ENCODE data around the gene COX8A.

Gene COX8A

GRCh38 chr11:64003807-64004589 is 29.6 kb downstream of the COX8A start:
- no peak for DNase-seq (ENCODE audit: low spot score)

- DNase-seq (ENCODE audit: low spot score) = no peak
Measured at GRCh38 chr11:64004590-64004984, 30.2 kb downstream of the COX8A start.

GRCh38 chr11:64005691-64006090 is 31.3 kb downstream of the COX8A start:
- no peak for DNase-seq (ENCODE audit: low spot score)

GRCh38 chr11:64006398-64006797 is 32.0 kb downstream of the COX8A start:
- DNase-seq (ENCODE audit: low spot score) = no peak

GRCh38 chr11:64007160-64007628 is 32.8 kb downstream of the COX8A start:
- DNase-seq (ENCODE audit: low spot score) = peak; percentile 62

- DNase-seq (ENCODE audit: low spot score) = peak; percentile 73
Measured at GRCh38 chr11:64007629-64008282, 33.3 kb downstream of the COX8A start.

GRCh38 chr11:64008283-64008913 is 34.0 kb downstream of the COX8A start:
- DNase-seq (ENCODE audit: low spot score) = no peak

GRCh38 chr11:64008914-64009633 is 34.7 kb downstream of the COX8A start:
- no peak for DNase-seq (ENCODE audit: low spot score)

GRCh38 chr11:64009710-64010109 is 35.3 kb downstream of the COX8A start:
- DNase-seq (ENCODE audit: low spot score) = no peak

- no peak for DNase-seq (ENCODE audit: low spot score)
Measured at GRCh38 chr11:64010783-64011182, 36.4 kb downstream of the COX8A start.

- DNase-seq (ENCODE audit: low spot score) = no peak
Measured at GRCh38 chr11:64011371-64011770, 37.0 kb downstream of the COX8A start.

GRCh38 chr11:64013141-64013896 is 38.9 kb downstream of the COX8A start:
- no peak for DNase-seq (ENCODE audit: low spot score)

GRCh38 chr11:64014356-64014755 is 39.9 kb downstream of the COX8A start:
- no peak for DNase-seq (ENCODE audit: low spot score)

- no peak for DNase-seq (ENCODE audit: low spot score)
Measured at GRCh38 chr11:64015510-64015909, 41.1 kb downstream of the COX8A start.

- no peak for DNase-seq (ENCODE audit: low spot score)
Measured at GRCh38 chr11:64015935-64016845, 41.8 kb downstream of the COX8A start.

- no peak for DNase-seq (ENCODE audit: low spot score)
Measured at GRCh38 chr11:64017945-64018224, 43.5 kb downstream of the COX8A start.

GRCh38 chr11:64018310-64018709 is 43.9 kb downstream of the COX8A start:
- no peak for DNase-seq (ENCODE audit: low spot score)

GRCh38 chr11:64019106-64020037 is 45.0 kb downstream of the COX8A start:
- DNase-seq (ENCODE audit: low spot score) = no peak

- no peak for DNase-seq (ENCODE audit: low spot score)
Measured at GRCh38 chr11:64020976-64021756, 46.7 kb downstream of the COX8A start.
